OCI-LY1 (cell line): ENCODE data around the gene AKAP13.

ENCODE experiments used
- EZH2 ChIP-seq: fragments of 200-600 bp; sonication (generic), shearing (Covaris generic); IDR thresholded peaks from 2 replicates; pipeline ENCODE4 v1.8.0; 2017; ENCODE audit warnings: borderline replicate concordance, mixed run types, mild to moderate bottlenecking, antibody characterized with exemption, low read length, moderate library complexity, mixed read lengths
- TF ChIP-seq, protein P1 (sequence below): fragments of 200-600 bp; sonication (generic), shearing (Covaris generic); IDR thresholded peaks from 2 replicates; pipeline ENCODE4 v1.5.1; 2017; ENCODE audit warnings: mild to moderate bottlenecking, antibody characterized with exemption, low read length, moderate library complexity, mixed read lengths

GRCh38 chr15:85652457-85652856, 272.1 kb downstream of the AKAP13 start:
- TF ChIP-seq, protein P1, sequence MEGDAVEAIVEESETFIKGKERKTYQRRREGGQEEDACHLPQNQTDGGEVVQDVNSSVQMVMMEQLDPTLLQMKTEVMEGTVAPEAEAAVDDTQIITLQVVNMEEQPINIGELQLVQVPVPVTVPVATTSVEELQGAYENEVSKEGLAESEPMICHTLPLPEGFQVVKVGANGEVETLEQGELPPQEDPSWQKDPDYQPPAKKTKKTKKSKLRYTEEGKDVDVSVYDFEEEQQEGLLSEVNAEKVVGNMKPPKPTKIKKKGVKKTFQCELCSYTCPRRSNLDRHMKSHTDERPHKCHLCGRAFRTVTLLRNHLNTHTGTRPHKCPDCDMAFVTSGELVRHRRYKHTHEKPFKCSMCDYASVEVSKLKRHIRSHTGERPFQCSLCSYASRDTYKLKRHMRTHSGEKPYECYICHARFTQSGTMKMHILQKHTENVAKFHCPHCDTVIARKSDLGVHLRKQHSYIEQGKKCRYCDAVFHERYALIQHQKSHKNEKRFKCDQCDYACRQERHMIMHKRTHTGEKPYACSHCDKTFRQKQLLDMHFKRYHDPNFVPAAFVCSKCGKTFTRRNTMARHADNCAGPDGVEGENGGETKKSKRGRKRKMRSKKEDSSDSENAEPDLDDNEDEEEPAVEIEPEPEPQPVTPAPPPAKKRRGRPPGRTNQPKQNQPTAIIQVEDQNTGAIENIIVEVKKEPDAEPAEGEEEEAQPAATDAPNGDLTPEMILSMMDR = no peak
- no peak for TF ChIP-seq EZH2
